ENCODE results near the gene FUT3. TPM values are rescaled to one million over a fixed set of nuclear protein-coding genes. Genes with fewer than 3 reads are reported as not detected.
A peak's percentile ranks its signal among the peaks of the same experiment; 100 is the strongest.
"Not testable (repeated sequence)": the region's sequence is repeated elsewhere in the genome, so short reads cannot be mapped to it uniquely, and the experiment has no call there.

The FUT3 gene
- total RNA-seq, 1 donor: not detected

GRCh38 chr19:5880604-5881078 is 29.4 kb upstream of the FUT3 start:
- TF ChIP-seq CTCF (IDR thresholded peaks at IDR 0.05; ENCODE audit: insufficient read depth, low read length): no peak
- DNase-seq (ENCODE audit: low read depth): peak; percentile 80
- no peak overlapping the region for H3K4me3 ChIP-seq (ENCODE audit: low read depth, low read length)

DNA sequence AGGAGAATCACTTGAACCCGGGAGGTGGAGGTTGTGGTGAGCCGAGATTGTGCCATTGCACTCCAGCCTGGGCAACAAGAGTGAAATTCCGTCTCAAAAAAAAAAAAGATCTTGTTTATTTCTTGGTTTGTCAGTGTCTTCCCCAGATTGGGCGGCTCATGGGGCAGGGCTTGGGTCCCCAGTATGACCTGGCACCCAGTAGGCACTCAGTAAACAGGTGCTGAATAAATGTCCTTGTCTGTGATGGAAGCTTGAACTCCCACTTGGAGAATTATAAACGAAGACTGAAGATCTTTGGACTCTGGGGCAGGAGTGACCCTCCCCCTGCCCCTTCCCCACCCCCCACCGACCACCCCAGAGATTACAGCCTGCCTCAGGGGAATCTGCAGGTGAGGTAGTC is 28.9 kb upstream of the FUT3 start:
- TF ChIP-seq CTCF (IDR thresholded peaks at IDR 0.05; ENCODE audit: insufficient read depth, low read length): no peak

DNA sequence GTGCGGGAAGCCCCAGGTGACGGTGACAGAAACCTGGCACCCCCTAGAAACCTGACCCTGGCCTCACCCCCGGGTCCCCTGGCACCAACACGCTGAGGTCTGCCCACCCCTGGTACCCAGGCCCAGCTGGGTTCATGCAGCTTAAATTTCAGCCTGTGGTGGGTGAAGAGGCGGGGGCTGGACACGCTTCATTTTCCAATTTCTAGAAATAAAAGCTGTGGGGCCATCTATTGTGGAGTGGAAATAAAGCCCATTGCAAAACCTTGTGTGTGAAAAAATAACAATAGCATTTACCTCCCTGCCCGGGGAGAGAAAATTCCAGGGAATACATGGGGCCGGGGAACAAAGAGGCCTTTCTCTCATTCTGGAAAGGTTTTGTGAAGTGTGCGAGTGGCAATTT is 26.6 kb upstream of the FUT3 start:
- no peak for DNase-seq (ENCODE audit: low read depth)
- H3K4me3 ChIP-seq (ENCODE audit: low read depth, low read length): no peak overlapping the region
- no peak for TF ChIP-seq CTCF (IDR thresholded peaks at IDR 0.05; ENCODE audit: insufficient read depth, low read length)

More for the DNA sequence above, 28.9 kb upstream of the FUT3 start:
- DNase-seq (ENCODE audit: low read depth): no peak
- no peak overlapping the region for H3K4me3 ChIP-seq (ENCODE audit: low read depth, low read length)

DNA sequence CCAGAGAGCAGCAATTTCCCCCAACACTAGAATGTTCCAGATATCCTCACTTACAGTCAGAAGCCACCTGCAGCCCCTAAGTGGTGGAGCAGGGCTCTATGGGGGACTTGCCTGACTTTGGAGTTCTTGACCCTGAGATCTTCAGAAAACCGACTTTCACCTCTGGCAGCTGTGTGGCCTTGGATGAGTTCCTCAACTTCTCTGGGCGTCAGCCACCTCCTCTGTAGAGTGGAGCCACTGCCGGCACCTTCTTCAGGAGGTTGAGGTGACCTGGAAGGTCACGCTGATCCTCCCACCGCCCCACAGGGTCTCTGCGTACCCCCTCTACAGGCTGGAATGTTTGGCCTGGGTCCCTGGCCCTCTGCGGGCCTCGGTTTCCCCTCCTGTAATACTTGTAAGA is 26.2 kb upstream of the FUT3 start:
- DNase-seq (ENCODE audit: low read depth): no peak
- no peak for TF ChIP-seq CTCF (IDR thresholded peaks at IDR 0.05; ENCODE audit: insufficient read depth, low read length)
- H3K4me3 ChIP-seq (ENCODE audit: low read depth, low read length): no peak overlapping the region

- DNase-seq (ENCODE audit: low read depth): peak; percentile 36
- H3K4me3 ChIP-seq (ENCODE audit: low read depth, low read length): not testable (repeated sequence)
Observed at GRCh38 chr19:5874496-5874895, 23.2 kb upstream of the FUT3 start.

DNA sequence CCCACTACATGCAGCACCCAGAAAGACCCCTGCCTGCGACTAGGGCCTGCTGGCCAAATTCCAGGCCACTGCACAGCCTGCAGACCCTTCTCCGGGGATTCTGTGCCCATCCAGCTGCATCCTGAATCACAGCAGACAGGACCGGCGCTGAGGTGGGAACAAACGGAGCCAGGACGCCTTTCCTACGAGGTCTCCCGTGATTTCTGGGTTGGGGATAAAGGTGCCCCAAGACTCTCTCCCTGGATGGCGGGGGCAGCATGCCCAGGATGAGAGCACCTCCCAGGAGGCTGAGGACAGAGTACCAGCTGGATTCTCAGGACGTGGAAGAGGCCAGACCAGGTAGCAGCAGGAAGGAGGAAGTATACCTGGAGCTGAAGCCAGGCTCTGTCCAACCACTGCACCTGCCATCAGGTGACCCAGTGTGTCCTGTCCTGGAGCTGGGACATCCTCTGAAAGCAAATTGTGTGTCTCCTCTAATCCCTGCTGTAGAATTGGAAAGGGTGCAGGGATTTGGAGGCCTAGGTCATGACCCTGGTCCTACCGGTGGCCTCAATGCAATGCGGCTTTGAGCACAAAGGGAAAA is 22.5 kb upstream of the FUT3 start:
- DNase-seq (ENCODE audit: low read depth): no peak
- H3K4me3 ChIP-seq (ENCODE audit: low read depth, low read length): no peak overlapping the region
- TF ChIP-seq CTCF (IDR thresholded peaks at IDR 0.05; ENCODE audit: insufficient read depth, low read length): no peak

- DNase-seq (ENCODE audit: low read depth): peak; percentile 51
- TF ChIP-seq CTCF (IDR thresholded peaks at IDR 0.05; ENCODE audit: insufficient read depth, low read length): no peak
- H3K4me3 ChIP-seq (ENCODE audit: low read depth, low read length): no peak overlapping the region
Observed at GRCh38 chr19:5870986-5871394, 19.7 kb upstream of the FUT3 start.
